Activated gamma-delta T cell treated with Interleukin-2 at 50 U/mL for 16 hours (primary cell): ENCODE data around the gene NDUFAF8.
"Not testable (repeated sequence)": the region's sequence is repeated elsewhere in the genome, so short reads cannot be mapped to it uniquely, and the experiment has no call there.

Experiments
- DNase-seq: peaks from one replicate; pipeline ENCODE4 v3.0.0-alpha.2; 2020

NDUFAF8 gene

GRCh38 chr17:81223762-81224130, 15.4 kb upstream of the NDUFAF8 start:
- DNase-seq = no peak

GRCh38 chr17:81227630-81228029, 11.5 kb upstream of the NDUFAF8 start:
- DNase-seq = not testable (repeated sequence)

- no peak for DNase-seq
Measured at GRCh38 chr17:81228420-81228819, 10.7 kb upstream of the NDUFAF8 start.

- DNase-seq = no peak
Measured at GRCh38 chr17:81228834-81229665, 10.1 kb upstream of the NDUFAF8 start.

- DNase-seq = no peak
Measured at GRCh38 chr17:81229666-81229920, 9.5 kb upstream of the NDUFAF8 start.

GRCh38 chr17:81230043-81230820, 8.9 kb upstream of the NDUFAF8 start:
- no peak for DNase-seq

- DNase-seq = no peak
Measured at GRCh38 chr17:81231121-81231645, 7.9 kb upstream of the NDUFAF8 start.

GRCh38 chr17:81231766-81232581, 7.1 kb upstream of the NDUFAF8 start:
- DNase-seq = no peak

GRCh38 chr17:81232616-81233241, 6.4 kb upstream of the NDUFAF8 start:
- no peak for DNase-seq

- DNase-seq = no peak
Measured at GRCh38 chr17:81233316-81233715, 5.8 kb upstream of the NDUFAF8 start.

- DNase-seq = no peak
Measured at GRCh38 chr17:81233811-81234505, 5.2 kb upstream of the NDUFAF8 start.

- no peak for DNase-seq
Measured at GRCh38 chr17:81234506-81234855, 4.6 kb upstream of the NDUFAF8 start.

GRCh38 chr17:81234940-81235821, 3.9 kb upstream of the NDUFAF8 start:
- DNase-seq = no peak

- DNase-seq = no peak
Measured at GRCh38 chr17:81235822-81236740, 3.0 kb upstream of the NDUFAF8 start.

- no peak for DNase-seq
Measured at GRCh38 chr17:81236784-81237183, 2.3 kb upstream of the NDUFAF8 start.

- DNase-seq = no peak
Measured at GRCh38 chr17:81237591-81238489, 1.3 kb upstream of the NDUFAF8 start.

- DNase-seq = no peak
Measured at GRCh38 chr17:81238490-81238814, 666 bp upstream of the NDUFAF8 start.

GRCh38 chr17:81239714-81240555, 817 bp downstream of the NDUFAF8 start:
- peak; percentile 17 for DNase-seq
